NCI-H526 (cell line): Measurements from ENCODE around the gene SRD5A2.
A peak's percentile ranks its signal among the peaks of the same experiment; 100 is the strongest.

Experiments used
- DNase-seq, 2 experiments: peaks; one replicate each; lab custom pipeline; 2025; lab: John Stamatoyannopoulos, UW

Gene SRD5A2

GRCh38 chr2:31580321-31581117 lies at the start of gene SRD5A2:
SRD5A2 (minus strand) TSS chr2:31580938; CDS start chr2:31580900, 38 bp downstream.
- peak in 1 of 2 experiments; percentile 35 for DNase-seq

- DNase-seq, result no peak
Measured at GRCh38 chr2:31606509-31606908, 25.8 kb upstream of the SRD5A2 start.

GRCh38 chr2:31598694-31599093 lies 18.0 kb upstream of the SRD5A2 start:
- DNase-seq, result no peak

- DNase-seq, result no peak
Measured at GRCh38 chr2:31586230-31586629, 5.5 kb upstream of the SRD5A2 start.

- DNase-seq, result no peak
Measured at GRCh38 chr2:31581124-31581795, 522 bp upstream of the SRD5A2 start.

- DNase-seq, result no peak
Measured at GRCh38 chr2:31579996-31580320, 780 bp downstream of the SRD5A2 start.

GRCh38 chr2:31578316-31578715 lies 2.4 kb downstream of the SRD5A2 start:
- no peak for DNase-seq

- no peak for DNase-seq
Measured at GRCh38 chr2:31577143-31577542, 3.6 kb downstream of the SRD5A2 start.

GRCh38 chr2:31568585-31569201 lies 12.0 kb downstream of the SRD5A2 start:
- DNase-seq, result no peak

GRCh38 chr2:31567679-31568078 lies 13.1 kb downstream of the SRD5A2 start:
- no peak for DNase-seq

- no peak for DNase-seq
Measured at GRCh38 chr2:31563273-31563839, 17.4 kb downstream of the SRD5A2 start.

GRCh38 chr2:31561823-31562222 lies 18.9 kb downstream of the SRD5A2 start:
- DNase-seq, result no peak

GRCh38 chr2:31558401-31559295 lies 22.1 kb downstream of the SRD5A2 start:
- DNase-seq, result no peak

- no peak for DNase-seq
Measured at GRCh38 chr2:31556940-31557339, 23.8 kb downstream of the SRD5A2 start.

GRCh38 chr2:31555967-31556706 lies 24.6 kb downstream of the SRD5A2 start:
- no peak for DNase-seq

- no peak for DNase-seq
Measured at GRCh38 chr2:31553362-31553761, 27.4 kb downstream of the SRD5A2 start.

GRCh38 chr2:31547485-31547884 lies 33.3 kb downstream of the SRD5A2 start:
- no peak for DNase-seq

- DNase-seq, result no peak
Measured at GRCh38 chr2:31541853-31542252, 38.9 kb downstream of the SRD5A2 start.

GRCh38 chr2:31539505-31539904 lies 41.2 kb downstream of the SRD5A2 start:
- DNase-seq, result no peak

- no peak for DNase-seq
Measured at GRCh38 chr2:31535768-31536167, 45.0 kb downstream of the SRD5A2 start.

GRCh38 chr2:31534636-31535035 lies 46.1 kb downstream of the SRD5A2 start:
- DNase-seq, result no peak
